Measurements from ENCODE around the gene ZNF414.

DNA sequence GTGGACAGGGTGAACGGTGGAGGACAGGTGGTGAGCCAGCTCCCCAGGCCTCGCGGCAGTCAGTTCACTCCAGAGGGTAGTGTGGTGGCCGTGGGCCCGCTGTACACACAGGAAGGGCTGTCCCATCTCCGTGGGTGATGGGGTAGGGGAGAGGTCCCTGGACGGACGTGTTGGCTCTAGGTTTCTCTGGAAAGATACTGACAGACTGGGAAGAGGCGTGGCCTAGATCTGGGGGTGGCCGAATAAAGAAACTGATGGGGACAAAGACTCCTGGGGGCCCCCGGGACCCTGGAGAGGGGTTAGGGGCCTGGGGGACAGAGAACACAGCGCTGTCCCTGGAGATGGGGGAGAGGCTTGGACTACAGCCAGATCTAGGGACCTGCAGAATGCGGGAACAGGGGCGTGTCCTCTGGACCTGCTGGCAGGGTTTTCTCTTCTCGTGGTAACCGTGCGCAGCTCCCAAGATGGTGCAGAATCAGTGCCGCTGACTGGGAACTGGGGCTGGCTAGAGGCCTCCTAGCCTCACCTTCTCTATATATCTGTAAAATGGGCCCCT is 7.5 kb downstream of the ZNF414 start:
- TF ChIP-seq EZH2 (IDR thresholded peaks at IDR 0.05; ENCODE audit: borderline replicate concordance), result no peak
- TF ChIP-seq, protein P1, sequence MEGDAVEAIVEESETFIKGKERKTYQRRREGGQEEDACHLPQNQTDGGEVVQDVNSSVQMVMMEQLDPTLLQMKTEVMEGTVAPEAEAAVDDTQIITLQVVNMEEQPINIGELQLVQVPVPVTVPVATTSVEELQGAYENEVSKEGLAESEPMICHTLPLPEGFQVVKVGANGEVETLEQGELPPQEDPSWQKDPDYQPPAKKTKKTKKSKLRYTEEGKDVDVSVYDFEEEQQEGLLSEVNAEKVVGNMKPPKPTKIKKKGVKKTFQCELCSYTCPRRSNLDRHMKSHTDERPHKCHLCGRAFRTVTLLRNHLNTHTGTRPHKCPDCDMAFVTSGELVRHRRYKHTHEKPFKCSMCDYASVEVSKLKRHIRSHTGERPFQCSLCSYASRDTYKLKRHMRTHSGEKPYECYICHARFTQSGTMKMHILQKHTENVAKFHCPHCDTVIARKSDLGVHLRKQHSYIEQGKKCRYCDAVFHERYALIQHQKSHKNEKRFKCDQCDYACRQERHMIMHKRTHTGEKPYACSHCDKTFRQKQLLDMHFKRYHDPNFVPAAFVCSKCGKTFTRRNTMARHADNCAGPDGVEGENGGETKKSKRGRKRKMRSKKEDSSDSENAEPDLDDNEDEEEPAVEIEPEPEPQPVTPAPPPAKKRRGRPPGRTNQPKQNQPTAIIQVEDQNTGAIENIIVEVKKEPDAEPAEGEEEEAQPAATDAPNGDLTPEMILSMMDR (IDR thresholded peaks at IDR 0.05; ENCODE audit: poor library complexity), result peak; percentile 1

Measured in hepatocyte (in vitro differentiated cells).